CD4-positive, alpha-beta T cell treated with Interleukin-4 for 4 hours (primary cell): ENCODE results near the gene GOLGA6C.
"Not testable (repeated sequence)": the region's sequence is repeated elsewhere in the genome, so short reads cannot be mapped to it uniquely, and the experiment has no call there.

Experiments used
- DNase-seq: peaks from one replicate; pipeline ENCODE4 v3.0.0-alpha.2; 2020

GOLGA6C gene

DNA sequence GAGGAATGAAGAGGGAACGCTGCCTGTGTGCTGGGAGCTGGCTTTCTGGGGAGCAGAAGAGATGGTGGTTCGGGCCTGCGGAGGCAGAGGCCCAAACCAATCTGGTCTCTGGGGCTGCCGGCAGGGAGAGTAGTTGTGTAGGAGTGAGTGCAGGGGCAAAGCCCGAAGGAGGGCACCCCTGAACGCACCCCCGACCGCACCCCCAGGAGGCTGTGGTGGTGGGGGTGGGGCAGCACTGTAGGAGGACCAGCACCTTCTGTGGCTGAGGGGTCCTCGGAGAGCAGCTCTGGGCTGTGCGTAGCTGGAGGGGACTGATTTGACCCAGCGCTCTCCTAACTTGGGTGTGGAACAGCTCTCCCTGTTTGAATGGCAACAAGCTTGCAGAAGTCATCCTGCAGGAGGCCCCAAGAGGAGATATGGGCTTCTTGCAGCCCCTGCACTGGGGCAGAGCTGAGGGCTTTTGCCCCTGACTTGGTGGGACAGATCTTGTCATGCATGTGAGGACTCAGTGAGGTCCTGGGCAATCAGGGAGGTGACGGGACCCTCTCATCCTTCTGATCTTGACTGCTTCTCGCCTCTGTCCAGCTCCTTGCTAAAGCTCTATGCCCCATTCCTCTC lies 30.4 kb upstream of the GOLGA6C start:
- no peak for DNase-seq

DNA sequence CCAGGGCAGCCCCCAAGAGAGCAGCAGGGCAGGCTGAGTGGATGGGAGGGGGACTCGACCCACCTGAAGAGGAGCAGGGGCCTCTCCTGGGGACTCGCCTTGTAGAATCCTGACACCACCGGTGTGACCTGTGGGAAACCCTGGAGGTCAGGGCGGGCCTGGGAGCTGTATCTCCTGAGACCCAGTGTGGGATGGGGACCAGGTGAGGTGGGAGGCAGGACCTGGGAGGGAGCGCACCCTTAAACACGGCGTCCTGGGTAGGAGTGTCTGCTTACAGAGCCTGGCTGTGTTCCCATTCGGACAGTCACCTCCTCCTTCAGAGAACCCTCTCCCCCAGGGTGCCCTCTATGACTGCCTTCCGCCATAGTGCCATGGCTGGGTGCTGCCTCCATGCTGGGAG lies 29.3 kb upstream of the GOLGA6C start:
- no peak for DNase-seq

DNA sequence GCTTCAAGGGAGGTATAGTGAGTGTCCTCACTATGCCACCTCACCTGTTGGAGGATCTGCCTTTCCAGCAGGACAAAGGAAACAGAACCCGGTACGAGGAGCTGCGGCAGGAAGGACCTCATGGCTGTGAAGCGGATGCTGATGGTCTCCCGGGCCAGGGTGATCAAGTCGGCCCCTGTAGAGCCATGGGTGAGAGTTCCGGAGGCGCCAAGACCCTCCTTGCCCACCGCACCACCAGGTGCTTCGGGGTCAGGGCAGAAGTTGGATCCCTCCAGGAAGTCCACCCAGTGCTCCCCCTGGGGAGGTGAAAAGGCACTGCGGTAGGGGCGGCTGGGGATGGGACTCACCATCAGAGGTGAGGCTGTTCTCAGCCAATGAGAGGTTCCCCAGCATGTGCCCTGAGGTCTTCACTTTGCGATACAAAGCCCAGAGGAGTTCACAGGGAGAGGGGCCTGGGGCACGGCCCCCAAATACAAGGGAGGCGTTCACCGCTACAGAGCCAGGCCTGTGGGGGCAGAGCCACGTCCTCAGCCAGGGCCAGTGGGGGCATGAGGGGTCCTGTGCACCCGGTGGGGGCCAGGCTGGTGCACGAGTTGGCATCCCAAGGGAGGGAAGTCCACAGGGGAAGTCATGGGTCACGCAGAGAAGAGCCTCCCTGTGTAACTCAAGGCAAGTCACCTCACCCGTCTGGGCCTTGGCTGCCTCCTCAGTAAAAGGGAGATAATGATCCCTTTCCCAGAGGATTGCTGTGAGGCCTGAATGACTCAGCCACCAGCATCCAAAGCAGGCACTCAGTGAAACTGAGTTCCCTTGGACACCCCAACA lies 28.7 kb upstream of the GOLGA6C start:
- no peak for DNase-seq

DNA sequence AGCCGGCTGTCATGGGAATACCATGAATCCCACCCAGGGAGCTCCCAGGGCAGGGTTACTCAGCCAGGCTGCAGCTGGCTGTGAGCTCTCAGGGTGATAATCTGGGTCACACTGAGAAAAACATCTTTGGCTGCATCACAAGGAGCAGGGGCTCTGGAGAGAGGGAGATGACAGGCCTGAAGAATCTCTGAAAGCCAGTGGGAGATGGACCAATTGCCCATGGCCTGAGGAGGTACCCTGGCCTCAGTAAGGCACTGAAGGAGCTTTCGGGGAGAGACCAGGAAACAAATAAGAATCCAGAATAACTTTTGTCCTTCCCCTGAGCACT lies 28.2 kb upstream of the GOLGA6C start:
- DNase-seq, result no peak

DNA sequence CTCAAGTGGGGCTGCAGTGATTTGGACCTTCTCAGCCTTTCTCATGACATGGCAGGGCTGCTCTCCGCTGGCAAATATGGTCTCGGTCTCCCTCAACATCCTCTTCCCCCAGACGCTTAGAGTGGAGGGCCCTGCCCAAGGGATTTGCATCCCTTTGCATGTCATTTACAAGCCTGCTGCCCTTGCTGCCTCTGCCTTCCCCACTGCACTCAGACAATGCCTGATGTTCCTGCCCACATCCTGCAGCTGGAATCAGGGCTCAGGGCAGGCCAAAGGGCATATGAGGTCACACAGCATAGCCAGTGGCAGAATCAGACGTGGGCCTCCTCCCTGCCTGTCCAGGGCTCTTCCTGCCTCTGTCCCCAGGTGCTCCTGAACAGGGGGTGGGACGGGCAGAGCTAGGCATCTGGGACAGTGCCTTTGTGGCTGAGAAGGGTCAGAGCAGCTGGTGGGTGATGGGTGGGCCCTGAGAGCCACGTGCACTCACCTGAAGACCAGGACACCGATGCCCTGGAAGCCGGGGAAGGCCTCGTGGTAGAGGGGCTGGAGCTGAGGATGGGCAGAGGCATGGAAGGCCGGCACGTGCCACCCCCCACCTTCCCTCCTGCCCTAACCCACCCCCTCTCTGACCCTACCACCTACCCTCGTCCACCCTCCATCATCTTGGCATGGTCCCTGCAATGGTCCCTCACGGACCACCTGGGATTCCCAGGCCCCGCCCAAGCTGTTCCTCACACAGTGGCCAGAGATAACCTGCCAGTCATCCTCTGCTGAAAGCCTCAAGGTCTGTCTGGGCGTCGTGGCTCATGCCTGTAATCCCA lies 27.4 kb upstream of the GOLGA6C start:
- no peak for DNase-seq

DNA sequence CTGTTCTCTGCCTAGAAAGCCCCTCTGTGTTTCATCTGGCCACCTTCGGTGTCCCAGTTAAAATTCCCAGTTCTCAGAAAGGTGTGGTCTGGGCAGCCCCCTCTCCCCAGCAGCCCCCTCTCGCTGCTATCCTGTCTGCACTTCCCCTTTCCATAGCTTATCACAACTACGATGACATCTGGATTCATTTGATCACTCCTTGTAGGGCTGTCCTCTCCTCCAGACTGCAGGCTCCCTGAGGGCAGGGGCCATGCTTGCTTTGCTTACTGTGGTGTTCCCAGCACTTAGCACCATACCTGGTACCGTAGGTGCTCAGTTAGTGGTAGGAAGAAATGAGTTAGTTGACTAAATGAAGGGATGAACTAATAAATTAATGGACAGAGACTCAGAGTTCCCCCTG lies 26.3 kb upstream of the GOLGA6C start:
- DNase-seq, result no peak

DNA sequence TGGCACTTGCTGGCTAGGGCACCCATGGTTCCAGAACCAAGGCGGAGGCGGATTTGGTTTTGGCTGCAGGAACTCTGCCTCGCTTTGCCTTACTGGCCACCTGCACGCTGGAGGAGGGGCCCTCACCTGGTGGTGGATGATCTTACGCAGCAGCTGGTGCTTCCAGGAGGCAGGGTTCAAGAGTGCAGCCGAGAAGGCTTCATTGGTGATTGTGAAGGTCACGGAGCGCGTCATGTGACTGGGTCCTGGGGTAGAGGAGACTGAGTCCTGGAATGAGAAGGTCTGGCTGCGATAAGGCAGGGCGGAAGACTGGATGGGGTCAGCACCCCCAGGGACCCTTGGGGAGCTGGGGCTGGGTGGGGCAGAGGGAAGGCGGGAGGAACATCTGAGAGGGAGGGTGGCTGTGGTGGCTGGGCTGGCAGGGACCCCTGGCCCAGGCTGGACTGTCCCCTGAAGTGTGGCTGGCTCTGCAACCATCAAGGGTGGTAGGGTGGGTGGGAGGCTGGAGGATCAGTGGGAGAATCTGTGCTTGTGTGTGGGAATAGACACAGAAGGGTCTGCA lies 25.8 kb upstream of the GOLGA6C start:
- no peak for DNase-seq

DNA sequence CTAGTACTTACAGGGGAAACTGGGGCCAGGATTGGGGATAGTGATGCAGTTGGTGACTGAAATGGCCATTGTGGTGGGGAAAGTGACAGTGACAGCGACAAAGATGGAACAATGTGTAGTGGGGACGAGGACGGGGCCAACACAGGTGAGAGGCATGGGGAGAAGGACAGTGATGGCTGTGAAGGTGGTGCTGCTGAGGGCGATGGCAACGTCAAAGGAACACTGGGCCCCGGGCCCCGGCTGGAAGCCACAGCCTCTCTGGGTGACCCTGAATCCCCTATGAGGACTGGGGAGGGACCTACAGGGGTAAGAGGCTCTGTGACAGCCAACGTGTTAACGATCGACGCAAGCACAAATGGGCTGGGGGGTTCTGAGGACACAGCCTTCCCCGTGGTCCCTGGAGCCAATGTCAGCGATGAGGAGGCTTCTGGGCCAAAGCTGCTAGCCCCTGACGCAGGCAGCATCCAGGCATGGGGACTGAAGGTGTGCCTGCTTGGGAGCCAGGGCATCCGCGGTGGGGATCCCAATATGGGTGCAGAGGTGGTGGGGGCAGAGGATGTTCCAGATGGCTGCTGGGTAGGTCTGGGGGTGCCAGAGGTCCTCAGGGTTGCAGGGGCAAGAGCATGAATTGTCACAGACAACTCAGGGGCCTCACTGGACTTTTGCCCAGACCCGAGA lies 25.2 kb upstream of the GOLGA6C start:
- no peak for DNase-seq

DNA sequence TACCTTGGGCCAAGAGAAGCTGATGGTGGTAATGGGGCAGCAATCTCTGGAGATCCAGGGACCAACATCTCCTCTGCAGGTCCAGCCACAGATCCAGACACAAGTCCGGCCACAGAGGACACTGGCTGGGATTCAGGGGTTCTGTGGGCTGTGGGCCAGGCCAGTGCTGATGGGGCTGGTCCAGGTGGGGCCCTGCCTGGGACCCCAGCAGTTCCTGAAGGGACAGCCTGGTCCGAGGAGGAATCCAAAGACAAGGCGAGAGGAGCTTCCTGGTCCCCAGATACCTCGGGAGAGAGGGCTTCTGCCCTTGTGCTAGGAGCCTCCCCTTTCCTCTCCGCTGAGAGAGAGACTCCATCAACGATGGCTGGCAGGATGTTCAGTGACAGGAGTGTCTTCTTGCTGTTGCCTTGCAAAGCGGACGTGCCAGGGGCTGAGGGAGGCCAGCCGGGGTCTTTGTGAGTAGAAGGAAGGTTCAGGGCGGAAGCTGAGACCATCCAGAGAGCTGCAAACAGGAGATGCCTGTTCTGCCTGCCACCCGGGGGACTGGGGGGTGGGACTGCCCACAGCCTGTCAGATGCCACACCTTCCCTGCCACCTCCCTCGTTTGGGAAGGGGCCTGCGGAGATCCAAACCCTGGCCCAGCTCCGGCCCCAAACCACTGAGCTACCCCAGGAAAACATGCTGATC lies 24.5 kb upstream of the GOLGA6C start:
- no peak for DNase-seq

DNA sequence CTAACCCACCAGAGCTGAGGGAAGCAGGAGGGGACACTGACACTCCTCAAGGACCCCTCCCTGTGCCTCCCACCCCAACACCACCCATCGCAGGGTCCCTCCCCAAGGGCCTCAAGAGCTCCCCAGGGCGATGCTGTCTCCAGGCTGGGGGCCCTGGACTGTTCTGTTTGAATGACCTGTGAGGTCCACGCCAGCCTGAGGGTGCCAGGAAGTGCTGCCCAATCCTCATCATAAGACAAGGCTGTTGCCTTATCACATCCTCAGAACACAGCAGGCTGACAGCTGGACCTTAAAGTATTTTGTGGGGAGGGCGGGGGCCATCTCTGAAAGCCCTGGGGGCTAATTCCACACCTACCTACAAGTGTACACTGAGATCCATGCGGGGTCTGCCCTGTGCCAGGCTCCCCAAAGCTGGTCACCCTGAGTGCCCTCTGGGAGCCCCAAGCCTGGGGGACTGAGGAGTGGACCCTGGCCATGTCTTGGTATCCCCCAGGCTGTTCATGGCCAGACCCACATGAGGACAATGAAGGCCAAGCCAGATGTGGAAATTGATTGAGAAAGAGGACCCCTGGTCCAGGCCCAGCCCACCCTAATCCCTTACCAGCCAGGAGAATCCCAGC lies 23.8 kb upstream of the GOLGA6C start:
- DNase-seq, result no peak

DNA sequence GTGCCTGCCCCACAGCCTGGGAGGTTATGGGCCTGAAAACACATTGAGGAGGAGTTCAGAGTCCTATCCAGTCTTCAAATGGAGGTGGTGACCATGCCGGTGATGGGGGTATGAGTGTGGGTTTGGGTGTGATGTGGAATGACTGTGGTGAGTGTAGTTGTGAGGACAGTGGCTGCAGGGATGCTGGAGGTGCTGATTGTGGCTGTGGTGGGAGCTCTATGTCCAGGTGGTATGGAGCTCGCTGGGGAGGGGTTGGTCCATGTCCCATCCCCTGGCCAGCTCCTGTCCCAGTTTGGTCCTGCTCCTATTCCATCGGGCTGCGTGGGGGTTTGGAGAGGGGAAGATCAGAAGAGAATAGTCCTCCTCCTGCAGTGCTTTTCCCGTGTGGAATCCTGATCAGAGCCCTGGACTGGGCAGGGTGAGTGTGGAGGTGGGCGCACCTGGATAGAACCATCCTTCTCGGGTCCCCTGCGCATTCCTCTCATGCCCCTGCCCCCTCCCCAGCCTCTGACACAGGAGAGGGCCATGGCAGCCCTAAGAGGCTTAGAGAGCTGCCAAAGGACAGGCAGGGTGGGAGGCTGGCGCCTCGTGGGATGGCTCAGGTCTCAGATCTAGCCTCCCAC lies 23.0 kb upstream of the GOLGA6C start:
- DNase-seq, result no peak

DNA sequence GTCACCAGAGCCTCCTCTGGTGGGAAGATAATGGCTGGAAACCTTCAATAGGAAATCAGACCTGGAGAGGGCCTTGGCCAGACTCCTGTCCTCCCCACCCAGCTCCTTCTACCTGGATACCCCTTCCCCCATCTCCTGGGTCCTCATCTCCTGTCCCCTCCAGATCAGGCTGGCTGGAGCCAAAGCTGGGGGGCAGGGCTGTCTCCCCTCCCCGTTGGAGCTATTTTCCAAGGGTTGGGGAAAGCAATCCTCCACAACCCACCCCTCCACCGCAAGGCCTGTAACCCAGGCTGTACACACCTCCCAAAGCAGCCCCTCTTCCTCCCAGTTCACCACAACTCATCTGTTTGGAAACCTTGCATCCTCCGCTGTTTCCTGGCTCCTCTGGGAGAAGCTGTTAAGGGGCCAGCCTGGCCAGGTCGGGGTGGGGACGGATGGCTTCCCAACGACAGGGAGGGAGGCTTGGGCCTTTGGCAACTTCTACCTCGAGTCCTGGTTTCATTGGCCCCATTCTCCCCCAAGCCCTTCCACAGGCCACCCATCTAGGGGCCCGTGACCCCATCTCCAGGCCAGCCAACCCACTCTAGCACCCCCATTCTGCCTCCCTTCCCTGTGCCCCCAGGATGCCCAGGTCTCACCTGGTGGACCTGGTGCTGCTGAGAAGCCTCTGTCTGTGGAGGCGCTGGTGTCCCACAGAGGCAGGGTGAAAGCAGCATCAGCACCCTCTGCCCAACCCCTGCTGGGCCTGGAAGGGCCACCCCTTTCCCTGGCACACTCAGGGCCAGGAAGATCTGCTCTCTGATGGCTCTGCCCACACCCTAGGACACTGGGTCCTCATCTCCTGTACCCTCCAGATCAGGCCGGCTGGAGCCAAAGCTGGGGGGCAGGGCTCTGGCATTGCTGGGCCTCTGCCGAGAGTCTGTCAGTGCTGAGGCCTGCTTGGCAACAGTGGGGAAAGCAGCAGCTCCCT lies 22.1 kb upstream of the GOLGA6C start:
- no peak for DNase-seq

DNA sequence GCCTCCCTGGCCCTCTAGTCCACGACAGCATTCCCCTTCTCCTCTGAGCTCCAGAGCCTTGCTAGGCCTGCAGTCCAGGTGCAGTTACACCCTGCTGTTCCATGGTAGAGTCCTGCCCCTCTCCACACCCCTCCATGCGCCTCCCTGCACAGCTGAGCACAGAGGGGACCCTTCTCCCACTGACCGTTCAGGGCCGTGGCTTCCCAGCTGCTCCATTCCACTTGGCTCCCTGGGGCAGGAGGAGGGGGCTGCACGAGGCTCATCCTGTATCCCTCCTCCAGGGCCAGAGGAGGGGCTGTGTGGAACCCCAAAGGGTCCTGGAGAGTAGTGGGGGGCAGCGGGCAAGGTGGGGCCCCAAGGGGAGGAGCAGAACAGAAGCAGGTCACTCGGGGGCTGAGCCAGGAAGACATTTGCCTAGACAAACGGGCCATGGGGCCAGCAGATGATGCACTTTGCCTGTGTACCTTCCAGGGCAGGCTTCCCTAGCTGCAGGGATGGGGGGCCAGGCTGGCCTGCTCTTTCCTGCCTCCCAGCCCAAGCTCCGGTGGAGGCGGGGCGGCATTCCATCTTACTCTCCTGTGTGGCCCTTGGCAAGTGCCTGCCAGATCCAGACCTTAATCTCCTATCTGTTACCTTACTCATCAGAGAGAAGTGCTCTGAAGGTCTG lies 20.7 kb upstream of the GOLGA6C start:
- DNase-seq, result no peak

DNA sequence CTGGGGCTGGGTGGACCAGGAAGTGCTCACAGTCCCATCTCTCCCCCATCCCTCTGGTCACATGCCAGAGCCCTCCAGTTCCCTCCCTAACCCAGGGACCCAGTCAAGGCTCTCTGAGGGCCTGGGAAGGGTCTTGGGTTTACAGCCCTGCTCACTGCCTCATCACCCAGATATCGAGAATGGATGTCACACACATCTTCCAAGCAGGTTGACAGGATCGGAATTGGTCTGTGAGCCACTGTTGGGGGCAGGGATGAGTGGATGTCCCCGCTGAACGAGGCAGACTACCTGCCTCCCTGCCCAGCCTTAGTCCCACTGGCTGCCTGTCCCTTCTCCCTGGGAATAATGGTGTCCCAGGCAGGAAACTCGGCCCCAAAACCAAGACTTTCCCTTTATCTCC lies 20.0 kb upstream of the GOLGA6C start:
- no peak for DNase-seq

DNA sequence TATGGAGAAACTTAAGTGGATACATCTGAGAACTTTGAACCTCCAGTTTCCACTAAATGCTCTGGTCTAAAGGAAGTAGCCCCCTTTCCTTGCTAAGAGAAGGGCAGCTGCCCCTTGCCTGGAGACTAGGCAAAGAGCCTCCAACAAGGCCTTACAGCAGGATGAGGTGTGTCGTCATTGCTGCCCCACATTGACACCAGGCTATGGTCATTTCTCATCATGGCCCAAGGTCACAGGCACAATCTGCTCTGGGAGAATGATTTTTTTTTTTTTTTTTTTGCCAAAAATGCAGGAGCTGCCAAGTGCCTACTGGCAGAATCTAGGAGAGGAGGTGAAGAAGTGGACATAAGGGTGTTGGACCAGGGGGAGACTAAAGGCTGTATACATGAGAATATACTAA lies 12.4 kb upstream of the GOLGA6C start:
- DNase-seq, result not testable (repeated sequence)

DNA sequence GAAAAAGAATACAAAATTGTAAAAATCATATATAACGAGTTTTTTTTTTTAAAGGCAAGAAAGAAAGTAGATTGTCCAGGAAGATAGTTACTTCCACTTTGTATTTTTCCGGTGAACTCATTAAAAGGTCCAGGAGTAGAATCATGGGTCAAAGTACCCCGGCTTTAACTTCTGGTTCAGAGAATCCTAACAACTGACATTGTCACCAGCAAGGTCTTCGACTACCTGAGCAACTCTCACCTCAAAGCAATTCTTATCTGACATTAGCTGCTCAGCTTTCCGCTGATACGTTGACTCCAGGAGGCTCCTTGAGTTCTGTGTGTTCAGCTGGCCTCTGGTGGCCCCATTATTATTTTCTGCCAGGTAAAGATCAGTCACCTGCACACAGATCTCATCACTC lies 9.1 kb upstream of the GOLGA6C start:
- not testable (repeated sequence) for DNase-seq

DNA sequence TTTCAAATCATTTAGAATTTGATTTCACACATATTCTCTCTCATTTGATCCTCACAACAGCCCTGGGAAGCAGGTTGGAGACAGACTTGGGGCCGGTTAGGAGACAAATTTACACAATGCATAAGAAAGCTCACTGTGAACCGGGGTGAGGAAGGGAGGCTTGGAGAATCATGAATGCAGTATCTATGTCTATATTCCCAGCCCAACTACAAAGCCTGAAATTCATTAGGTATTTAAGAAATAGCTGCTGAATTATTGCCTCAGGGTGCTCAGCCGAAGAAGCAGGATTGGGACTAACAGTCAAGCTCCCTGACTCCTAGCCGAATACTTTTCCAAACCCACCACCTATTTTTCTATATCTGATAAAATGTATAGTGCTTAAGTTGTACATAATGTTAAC lies 8.4 kb upstream of the GOLGA6C start:
- no peak for DNase-seq

DNA sequence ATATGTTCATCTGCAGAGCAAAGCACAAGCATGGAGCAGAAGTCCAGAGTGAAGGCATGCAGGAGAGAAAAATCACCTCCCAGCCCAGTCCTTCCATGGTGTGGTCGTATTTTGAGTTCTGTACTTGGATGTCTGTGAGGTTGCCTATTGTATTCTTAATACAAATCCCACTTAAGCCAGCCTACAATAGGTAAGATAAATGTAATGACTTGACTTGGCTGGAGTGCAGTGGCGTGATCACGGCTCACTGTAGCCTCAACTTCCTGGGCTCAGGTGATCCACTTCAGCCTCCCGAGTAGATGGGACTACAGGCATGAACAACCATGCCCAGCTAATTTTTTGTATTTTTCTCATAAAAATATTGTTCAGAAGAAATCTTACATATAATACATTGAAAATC lies 6.8 kb upstream of the GOLGA6C start:
- DNase-seq, result not testable (repeated sequence)

DNA sequence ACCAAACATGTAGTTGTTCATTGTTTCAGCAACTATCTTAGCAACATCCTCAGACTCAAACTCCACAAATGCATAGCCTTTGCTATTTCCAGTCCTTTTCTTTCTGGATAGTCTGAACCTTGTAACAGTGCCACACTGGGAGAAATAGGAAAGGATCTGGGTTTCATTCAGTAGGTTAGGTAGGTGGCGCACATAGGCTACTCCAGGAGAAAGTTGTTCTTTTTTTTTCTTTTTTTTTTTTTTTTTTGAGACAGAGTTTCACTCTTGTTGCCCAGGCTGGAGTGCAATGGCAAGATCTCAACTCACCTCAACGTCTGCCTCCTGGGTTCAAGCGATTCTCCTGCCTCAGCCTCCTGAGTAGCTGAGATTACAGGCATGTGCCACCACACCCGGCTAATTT lies 5.8 kb upstream of the GOLGA6C start:
- not testable (repeated sequence) for DNase-seq
